Activated B cell treated with CpG ODN at 0.5 μM for 24 hours (primary cell): ENCODE results near the gene RNF115. TPM values are rescaled to one million over a fixed set of nuclear protein-coding genes. Genes with fewer than 3 reads are reported as not detected.

Source experiments
- ATAC-seq: fragments of 200-7000 bp; cut with Tn5 transposase; one replicate; pipeline ENCODE4 v1.10.0; 2021; ENCODE audit warnings: low read depth, mild to moderate bottlenecking, moderate library complexity
- CTCF ChIA-PET: fragments of 350-600 bp; sonication (Branson Sonifier 250); formaldehyde crosslinking; loops from one replicate; lab custom pipeline; 2021; ENCODE audit warnings: antibody characterized with exemption; lab: Charles Lee
- POLR2A ChIA-PET: fragments of 350-600 bp; sonication (Branson Sonifier 250); formaldehyde crosslinking; loops from one replicate; lab custom pipeline; 2021; ENCODE audit warnings: antibody characterized with exemption; lab: Charles Lee
- DNase-seq: peaks from one replicate; pipeline ENCODE4 v3.0.0; 2022
- H3K27ac Mint-ChIP-seq: one replicate; pipeline ENCODE4 v1.8.0; 2020; ENCODE audit warnings: mixed read lengths
- H3K27me3 Mint-ChIP-seq: one replicate; pipeline ENCODE4 v1.8.0; 2021; ENCODE audit warnings: mixed read lengths
- H3K36me3 Mint-ChIP-seq: one replicate; pipeline ENCODE4 v1.8.0; 2021; ENCODE audit warnings: low read depth, mixed read lengths
- H3K4me1 Mint-ChIP-seq: one replicate; pipeline ENCODE4 v1.8.0; 2021; ENCODE audit warnings: mixed read lengths
- H3K4me3 Mint-ChIP-seq: one replicate; pipeline ENCODE4 v1.8.0; 2020; ENCODE audit warnings: mild to moderate bottlenecking, mixed read lengths
- H3K9me3 Mint-ChIP-seq: one replicate; pipeline ENCODE4 v1.8.0; 2020; ENCODE audit warnings: mixed read lengths
- CTCF ChIP-seq: fragments of 200-600 bp; IDR thresholded peaks from one replicate; pipeline ENCODE4 v1.8.0; 2022; ENCODE audit warnings: antibody characterized with exemption, mild to moderate bottlenecking
- intact Hi-C: fragments of 100-400 bp; cut with micrococcal nuclease; formaldehyde crosslinking; loops from one replicate; pipeline ENCODE4 v1.15.1; 2024
- total RNA-seq: library from RNA; stranded (reverse); gene quantifications from 2 replicates; pipeline ENCODE4 v1.2.3, GENCODE V29; 2022

The RNF115 gene
- total RNA-seq, 1 donor from 2014 or later: 19.7 TPM

- CTCF ChIA-PET: no interaction called here
- no peak overlapping the region for H3K4me3 Mint-ChIP-seq
These were observed 17.1 kb downstream of the RNF115 start for GRCh38 chr1:145806844-145807243.

GRCh38 chr1:145806408-145806807 lies 17.5 kb downstream of the RNF115 start:
- DNase-seq (no peak), ATAC-seq (no peak)
- Mint-ChIP-seq H3K9me3 (no peaks in the 10 kb centered on the region), H3K36me3 (peaks cover 9% of the 10 kb centered on the region), H3K4me1 (peaks cover 37% of the 10 kb centered on the region), H3K27me3 (no peaks in the 10 kb centered on the region), H3K4me3 (no peak overlapping the region), H3K27ac (no peak overlapping the region)
- TF ChIP-seq CTCF: no peak
- ChIA-PET CTCF (no interaction called here), POLR2A (interaction anchor here (1.1 kb wide), 1 partner anchor 18 kb away, joined by 3 read pairs; the partner anchor contains the start of genes POLR3C and RNF115)
- intact Hi-C loops: no loop called here

More at GRCh38 chr1:145806844-145807243, 17.1 kb downstream of the RNF115 start:
- no peak for TF ChIP-seq CTCF
- no peak for ATAC-seq
- H3K27me3 Mint-ChIP-seq: no peaks in the 10 kb centered on the region
- no peaks in the 10 kb centered on the region for H3K9me3 Mint-ChIP-seq
- H3K27ac Mint-ChIP-seq: no peak overlapping the region
- no peak for DNase-seq
- intact Hi-C loops: no loop called here
- POLR2A ChIA-PET: no interaction called here
- peaks cover 37% of the 10 kb centered on the region for H3K4me1 Mint-ChIP-seq
- peaks cover 7% of the 10 kb centered on the region for H3K36me3 Mint-ChIP-seq

- H3K4me1 Mint-ChIP-seq: peaks cover 37% of the 10 kb centered on the region
- ChIA-PET POLR2A (interaction anchor here (1.1 kb wide), 1 partner anchor 19 kb away, joined by 3 read pairs; the partner anchor contains the start of genes POLR3C and RNF115), CTCF (no interaction called here)
- H3K27me3 Mint-ChIP-seq: no peaks in the 10 kb centered on the region
- ATAC-seq (no peak), DNase-seq (no peak)
- H3K4me3 Mint-ChIP-seq: no peak overlapping the region
- H3K9me3 Mint-ChIP-seq: no peaks in the 10 kb centered on the region
- intact Hi-C loops: no loop called here
- no peak overlapping the region for H3K27ac Mint-ChIP-seq
- H3K36me3 Mint-ChIP-seq: peaks cover 14% of the 10 kb centered on the region
- no peak for TF ChIP-seq CTCF
These were observed 18.8 kb downstream of the RNF115 start for GRCh38 chr1:145805057-145805456.

DNA sequence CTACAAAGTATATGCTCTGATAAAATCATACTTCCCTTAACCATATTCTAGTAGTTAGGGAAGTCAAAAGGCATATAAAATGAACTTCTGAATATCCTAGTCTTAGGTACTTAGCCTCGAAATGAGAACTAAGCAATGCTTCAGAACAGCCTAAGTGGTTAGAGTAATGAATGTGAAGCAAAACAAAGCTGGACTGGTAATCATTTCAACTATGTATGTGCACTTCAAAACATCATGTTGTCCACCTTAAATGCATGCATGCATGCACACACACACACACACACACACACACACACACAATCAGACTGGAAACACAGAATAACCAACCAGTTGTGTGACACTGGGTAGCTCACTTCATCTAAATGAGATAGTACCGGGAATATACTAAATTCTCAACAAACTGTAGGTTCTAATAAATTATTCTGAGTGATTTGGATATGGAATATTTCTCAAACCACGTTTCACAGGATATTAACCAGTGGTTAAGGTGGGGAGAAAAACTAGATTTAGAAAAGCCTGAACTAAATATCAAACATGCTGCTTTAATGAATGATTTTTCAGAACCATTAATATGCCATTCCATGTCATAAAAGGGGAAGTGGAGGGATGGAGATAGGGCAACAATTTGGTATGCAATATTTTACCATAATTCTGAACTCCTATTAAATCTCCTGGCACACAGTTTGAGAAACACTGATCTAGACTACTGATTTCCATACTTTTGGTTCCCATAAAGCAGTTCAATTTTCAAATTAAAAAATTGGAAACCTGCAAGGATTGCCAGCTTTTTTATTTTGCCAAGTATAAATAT lies 19.5 kb downstream of the RNF115 start:
- ChIA-PET CTCF (no interaction called here), POLR2A (no interaction called here)
- Mint-ChIP-seq H3K27ac (no peak overlapping the region), H3K27me3 (no peaks in the 10 kb centered on the region), H3K9me3 (no peaks in the 10 kb centered on the region), H3K36me3 (peaks cover 19% of the 10 kb centered on the region), H3K4me3 (no peak overlapping the region), H3K4me1 (peaks cover 37% of the 10 kb centered on the region)
- no peak for TF ChIP-seq CTCF
- no peak for ATAC-seq
- no peak for DNase-seq
- intact Hi-C loops: no loop called here

DNA sequence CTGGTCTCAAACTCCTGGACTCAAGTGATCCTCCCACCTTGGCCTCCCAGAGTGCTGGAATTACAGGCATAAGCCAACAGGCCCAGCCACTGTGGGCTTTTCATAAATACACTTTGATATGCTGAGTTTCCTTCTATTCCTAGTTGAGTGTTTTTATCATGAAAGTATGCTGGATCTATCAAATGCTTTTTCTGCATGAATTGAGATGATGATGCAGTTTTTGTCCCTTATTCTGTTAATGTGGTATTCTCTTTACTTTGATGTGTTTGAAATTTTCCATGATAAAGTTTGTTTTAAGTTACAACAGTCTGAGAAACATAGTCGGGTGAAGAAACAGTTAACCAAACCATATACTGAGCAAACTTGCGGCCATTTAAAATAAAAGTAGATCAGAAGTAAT lies 24.1 kb downstream of the RNF115 start:
- Mint-ChIP-seq H3K4me3 (no peak overlapping the region), H3K4me1 (peaks cover 23% of the 10 kb centered on the region), H3K27me3 (no peaks in the 10 kb centered on the region), H3K27ac (no peak overlapping the region), H3K36me3 (peaks cover 51% of the 10 kb centered on the region), H3K9me3 (peaks cover 22% of the 10 kb centered on the region)
- no peak for TF ChIP-seq CTCF
- CTCF ChIA-PET: no interaction called here
- DNase-seq (no peak), ATAC-seq (no peak)
- POLR2A ChIA-PET: no interaction called here
- intact Hi-C loops: no loop called here
